HG03280 (cell line): ENCODE measurements around the gene B3GALT6.

ENCODE experiments used
- ATAC-seq: cut with Tn5 transposase; IDR thresholded peaks from one replicate; pipeline ENCODE4 v1.9.1; 2021; ENCODE audit warnings: mild to moderate bottlenecking, moderate library complexity; ENCODE audit not compliant: unreplicated experiment

B3GALT6 gene

DNA sequence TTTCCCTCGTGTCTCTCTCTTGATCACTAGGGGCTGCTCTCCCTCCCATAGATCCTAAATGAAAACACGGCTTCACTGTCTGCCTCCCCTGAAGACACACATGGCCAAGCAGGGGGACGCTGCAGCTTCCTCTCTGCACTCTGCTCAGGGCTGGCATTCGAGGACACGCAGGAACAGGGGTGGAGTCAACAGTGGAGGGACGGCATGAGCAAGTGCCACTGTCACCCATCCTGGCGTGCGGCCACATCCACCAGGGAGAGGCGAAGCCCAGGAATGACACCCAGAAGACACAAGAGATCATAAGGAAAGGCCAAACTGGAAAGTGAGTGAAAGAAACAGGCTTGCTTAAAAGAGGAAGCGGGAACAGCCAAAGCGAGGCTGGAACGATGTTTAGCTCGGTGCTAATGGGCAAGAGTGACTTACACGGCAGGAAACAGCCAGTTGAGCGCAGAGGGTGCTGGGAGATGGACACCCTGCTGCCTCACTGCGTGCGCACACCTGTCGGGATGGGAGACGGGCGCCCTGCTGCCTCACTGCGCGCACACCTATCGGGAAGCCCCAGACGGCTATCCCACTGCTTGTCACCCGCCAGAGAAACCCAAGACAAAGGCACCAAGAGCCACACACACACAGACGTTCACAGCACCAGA, 28.0 kb downstream of the B3GALT6 start:
- no peak for ATAC-seq

- no peak for ATAC-seq
Measured at GRCh38 chr1:1260843-1261560, 29.0 kb downstream of the B3GALT6 start.

DNA sequence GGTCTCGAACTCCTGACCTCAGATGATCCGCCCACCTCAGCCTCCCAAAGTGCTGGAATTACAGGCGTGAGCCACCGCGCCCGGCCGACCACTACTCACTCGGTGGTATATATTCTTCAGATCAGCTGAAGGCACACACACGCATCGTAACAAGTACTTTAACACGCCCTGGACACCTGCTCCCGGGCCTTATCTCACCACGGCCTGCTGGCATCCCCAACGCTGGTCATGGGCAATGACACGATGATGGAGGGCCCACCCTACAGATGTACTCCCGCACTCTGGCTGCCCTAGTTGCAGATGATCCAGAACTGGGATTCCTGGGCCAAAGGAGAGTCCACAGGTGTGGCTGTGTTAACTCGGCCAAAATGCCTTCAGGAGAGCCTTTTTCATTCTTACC, 30.0 kb downstream of the B3GALT6 start:
- no peak for ATAC-seq

DNA sequence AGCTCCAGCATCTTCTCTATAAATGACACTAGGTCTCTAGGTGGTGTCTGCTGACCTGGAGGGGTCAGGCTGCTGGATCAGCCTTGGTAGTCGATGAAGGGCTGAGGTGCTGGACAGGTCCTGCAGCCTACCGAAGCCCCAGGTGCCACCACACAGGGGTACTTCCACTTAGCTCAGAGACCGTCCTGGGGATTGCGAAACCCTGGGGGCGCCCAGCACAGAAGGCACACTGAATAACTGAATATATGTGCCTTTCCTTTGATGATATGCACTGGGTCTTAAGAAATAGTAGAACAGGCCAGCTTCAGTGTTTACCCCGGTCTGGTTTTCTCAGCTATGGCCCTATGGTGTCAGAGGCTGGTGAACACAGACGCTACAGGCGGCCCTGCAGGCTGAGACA, 30.7 kb downstream of the B3GALT6 start:
- no peak for ATAC-seq

DNA sequence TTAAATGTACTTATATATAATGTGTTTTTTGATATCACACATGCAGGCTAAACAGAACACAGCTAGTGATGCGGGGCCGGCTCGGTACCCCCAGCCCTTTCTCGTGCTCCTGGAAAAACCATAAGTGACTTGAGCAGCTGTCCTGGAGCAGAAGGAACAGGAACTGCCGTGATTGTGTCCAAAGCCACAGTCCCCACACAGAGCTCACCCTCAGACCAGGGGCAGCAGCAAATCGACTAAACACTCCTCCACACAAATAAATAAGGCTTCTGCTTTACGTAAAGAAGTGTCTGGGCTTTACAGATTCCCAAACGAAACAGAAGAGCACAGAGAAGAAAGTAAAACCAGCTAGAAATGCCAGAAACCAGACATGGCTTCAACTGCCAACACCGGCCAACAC, 32.0 kb downstream of the B3GALT6 start:
- ATAC-seq: no peak

GRCh38 chr1:1264868-1265272, 32.8 kb downstream of the B3GALT6 start:
- no peak for ATAC-seq

DNA sequence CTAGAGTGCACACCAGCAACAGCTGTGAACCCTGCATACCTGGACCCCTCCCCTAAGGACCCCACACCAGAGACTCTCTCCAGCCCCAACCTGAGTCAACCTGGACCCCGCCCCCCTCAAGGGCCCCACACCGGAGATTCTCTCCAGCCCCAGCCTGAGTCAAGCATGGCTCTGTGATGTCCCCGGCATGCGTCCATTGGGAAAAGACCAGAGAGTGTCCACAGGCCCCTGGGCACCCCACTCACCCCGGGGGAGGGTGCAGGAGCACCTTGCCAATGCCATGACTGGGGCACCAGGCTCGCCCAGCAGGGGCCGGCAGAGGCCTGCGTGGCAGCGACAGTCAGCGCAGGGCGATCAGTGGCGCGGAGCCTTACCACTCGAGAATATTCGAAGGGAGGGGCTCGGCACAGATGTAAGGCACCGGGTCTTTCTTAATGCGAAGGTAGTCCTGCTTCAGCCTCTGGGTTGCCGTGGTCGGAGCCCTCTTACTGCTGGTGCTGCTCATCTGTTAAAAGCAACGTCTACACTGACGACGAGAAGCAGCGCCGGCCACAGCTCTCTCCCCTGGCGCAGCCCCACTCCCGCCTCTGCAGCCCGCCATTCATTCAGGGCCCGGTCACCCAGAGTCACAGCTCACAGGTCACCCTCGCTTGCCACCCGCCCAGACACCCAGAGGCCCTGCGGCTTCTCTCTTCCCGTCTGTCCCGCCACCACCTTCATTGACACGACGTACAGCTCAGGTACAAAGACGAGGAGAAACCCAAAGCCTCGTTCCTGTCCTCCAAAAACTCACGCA, 35.6 kb downstream of the B3GALT6 start:
- ATAC-seq: no peak

GRCh38 chr1:1268284-1268682, 36.2 kb downstream of the B3GALT6 start:
- no peak for ATAC-seq

- no peak for ATAC-seq
Measured at GRCh38 chr1:1270813-1271212, 38.8 kb downstream of the B3GALT6 start.

DNA sequence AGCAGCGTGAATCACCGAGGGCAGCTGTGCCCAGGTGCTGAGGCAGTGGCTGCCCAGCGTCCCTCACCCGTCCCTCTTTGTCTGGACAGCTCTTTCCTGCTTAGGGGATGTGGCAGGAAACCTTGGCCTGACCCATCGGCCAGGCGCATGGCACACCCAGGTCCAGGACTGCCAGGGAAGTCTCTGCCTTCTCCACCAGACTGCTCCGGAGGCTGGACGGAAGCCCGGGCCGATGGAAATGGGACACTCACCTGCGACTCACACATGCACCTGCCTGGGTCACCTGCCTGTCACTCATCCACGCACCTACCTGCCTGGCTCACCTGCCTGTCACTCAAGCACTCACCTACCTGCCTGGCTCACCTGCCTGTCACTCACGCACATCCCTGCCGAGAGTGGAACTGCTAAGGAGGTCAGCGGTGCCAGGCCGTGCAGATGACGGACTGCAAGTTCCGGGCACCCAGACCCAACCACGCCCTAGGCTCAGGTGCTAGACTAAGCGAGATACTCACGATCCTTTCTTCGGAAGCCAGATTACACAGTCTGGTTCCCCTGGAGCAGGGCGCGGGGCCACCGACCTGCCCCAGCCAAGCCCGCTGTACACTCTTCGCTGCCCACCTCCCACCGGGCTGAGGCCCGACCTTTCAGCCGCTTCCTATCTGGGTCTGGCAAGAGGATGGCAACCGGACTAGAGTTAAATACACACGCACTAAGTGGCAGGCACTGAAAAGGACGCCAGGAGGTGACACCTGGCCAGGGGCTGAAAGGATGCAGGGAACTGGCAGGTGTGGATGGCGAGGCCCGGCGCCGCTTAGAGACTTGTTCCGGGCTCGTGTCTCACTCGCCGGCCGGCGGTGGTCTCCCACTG, 40.5 kb downstream of the B3GALT6 start:
- peak; percentile 3 for ATAC-seq

DNA sequence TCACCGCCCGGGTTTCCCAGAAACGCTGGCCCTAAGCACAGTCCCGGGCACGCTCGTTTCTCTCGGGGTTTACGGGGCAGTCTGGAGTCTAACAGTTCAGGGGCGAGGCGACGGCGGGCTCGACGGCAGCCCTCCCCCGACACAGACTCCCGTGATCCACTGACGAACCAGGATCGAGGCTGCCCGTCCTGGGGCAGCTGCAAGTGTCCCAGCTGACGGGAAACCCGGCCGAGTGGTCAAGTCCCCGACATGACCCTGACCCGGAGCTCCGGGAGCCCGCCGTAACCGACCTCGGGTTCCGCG, 41.1 kb downstream of the B3GALT6 start:
- ATAC-seq: peak; percentile 12

DNA sequence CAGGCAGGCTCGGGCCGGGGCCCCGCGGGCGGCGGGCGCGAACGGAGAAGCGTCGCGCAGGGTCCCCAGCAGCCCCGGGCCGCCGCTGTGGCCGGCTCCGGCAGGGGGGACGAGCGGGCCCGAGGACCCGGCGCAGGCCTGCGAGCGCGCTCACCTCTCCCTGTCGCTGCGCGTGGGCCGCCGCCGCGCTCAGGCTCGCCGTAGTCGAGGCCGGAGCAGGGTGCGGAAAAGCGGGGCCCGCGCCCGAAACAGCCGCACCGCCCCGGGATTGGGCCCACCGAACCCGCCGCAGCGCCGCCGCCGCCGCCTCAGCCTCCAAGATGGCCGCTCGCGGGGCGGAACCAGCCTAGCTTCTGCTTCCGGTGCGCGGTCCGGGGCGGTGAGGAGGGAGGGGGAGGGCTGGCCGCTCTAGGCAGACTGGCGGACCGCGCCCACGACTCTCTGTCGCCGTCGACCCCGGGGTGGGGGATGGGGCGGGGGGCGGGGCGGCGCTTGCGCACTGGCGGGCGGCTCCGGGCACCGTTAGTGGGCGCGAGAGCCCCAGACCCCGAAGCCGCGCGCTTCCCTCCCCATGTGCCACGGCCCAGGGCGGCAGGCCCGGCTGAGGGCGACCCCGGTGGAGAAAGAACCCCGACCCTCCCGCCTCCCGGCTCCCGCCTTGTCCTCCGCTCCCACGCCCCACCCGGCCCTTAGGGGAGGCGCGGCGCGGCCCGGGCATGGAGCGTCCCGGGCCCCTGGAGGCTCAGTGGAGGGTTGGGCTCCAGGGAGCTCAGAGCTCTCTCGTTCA, 41.7 kb downstream of the B3GALT6 start, which contains the start of gene UBE2J2:
Gene UBE2J2 (minus strand): TSS at position 343 of the 787 bp plus-strand sequence. CDS start 5,862 bp downstream, outside the sequence.
- ATAC-seq: peak; percentile 86

- no peak for ATAC-seq
Measured at GRCh38 chr1:1274299-1274930, 42.4 kb downstream of the B3GALT6 start.

- no peak for ATAC-seq
Measured at GRCh38 chr1:1274931-1275431, 42.9 kb downstream of the B3GALT6 start.

DNA sequence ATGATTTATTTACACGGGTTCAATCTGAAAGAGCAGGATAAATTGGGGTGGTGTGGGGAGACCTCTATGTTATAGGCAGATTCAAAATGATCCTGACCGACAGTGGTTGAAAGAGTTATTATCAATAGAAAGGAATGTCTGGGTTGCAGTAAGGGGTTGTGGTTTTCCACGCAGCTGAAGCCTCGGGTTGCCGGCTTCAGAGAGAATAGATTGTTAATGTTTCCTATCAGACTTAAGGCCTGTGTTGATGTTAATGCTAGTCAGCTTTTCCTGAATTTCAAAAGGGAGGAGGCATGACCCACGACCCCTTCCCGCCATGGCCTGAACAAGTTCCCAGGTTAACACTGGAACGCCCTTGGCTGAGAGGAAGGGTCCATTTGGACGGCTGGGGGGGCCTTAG, 43.8 kb downstream of the B3GALT6 start:
- ATAC-seq: no peak

DNA sequence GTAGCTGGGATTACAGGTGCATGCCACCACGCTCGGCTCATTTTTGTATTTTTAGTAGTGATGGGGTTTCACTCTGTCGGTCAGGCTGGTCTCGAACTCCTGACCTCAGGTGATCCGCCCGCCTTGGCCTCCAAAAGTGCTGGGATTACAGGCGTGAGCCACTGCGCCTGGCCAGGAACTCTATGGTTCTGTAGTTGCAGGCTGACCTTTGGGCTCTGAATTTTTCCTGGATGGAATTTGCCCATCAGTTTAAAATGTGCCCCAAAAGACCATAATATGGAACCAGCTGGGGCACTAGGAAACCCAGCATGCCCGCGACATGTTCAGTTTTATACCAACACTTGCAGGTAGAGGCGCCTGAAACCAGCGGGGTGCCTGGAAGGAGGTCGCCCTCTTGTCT, 46.6 kb downstream of the B3GALT6 start:
- ATAC-seq: no peak

DNA sequence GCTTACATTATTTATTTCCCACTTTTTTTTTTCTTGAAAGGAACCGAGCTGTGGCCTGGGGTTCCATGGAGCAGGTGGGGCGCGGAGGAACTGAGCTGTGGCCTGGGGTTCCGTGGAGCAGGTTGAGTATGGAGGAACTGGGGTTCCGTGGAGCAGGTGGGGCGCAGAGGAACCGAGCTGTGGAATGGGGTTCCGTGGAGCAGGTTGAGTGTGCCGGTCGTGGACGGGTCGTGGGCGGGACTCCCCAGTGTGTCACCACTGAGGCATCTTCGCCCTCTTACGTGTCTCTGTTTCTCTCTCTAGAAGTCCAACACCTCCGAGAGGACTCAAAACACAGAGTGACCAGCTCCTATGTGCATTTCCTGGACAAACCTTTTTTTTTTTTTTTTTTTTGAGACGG, 47.0 kb downstream of the B3GALT6 start:
- ATAC-seq: no peak

DNA sequence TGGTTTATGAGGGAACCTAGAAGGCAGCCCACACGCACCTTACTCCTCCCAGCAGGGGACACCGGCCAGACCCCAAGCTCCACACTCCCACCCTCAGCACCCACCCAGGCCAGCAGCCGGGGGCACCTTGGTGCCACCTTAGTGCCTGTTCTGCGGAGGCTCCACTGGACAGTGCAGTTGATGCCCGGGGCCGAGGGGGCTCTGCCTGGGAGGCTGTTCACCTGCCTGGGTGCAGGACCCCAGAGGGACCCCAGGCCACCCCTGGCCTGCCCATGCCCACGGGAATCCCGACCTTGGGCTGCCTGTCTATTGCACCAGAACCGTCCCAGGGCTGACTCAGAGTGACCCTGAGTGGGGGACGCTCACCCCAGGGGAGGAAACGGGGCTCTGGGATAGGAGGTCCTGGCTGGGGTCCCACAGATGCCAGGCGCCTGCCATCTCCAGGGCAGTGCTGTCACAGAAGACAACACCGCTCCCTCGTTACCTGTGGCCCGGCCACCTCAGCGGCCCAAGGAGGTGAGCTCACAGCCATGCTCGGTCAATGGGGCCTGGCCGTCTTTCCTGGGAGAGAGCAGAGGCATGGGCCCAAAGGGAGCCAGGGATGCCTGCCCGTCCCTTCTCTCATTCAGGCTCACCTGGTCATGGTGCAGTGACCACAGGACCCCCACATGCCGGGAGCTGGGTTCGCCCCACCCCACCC, 48.9 kb downstream of the B3GALT6 start:
- ATAC-seq: no peak
